Left kidney (tissue), 2 donors: ENCODE measurements around the gene DLAT. TPM values are rescaled to one million over a fixed set of nuclear protein-coding genes. Genes with fewer than 3 reads are reported as not detected.
"Not testable (repeated sequence)": the region's sequence is repeated elsewhere in the genome, so short reads cannot be mapped to it uniquely, and the experiment has no call there.

Source experiments
- DNase-seq: peaks from one replicate; pipeline ENCODE4 v3.0.0-alpha.2; 2013
- polyA plus RNA-seq: library from polyadenylated mRNA; unstranded; fragments of 120-200 nt; gene quantifications from one replicate; pipeline ENCODE4 v1.2.1, GENCODE V29; 2013; ENCODE audit not compliant: insufficient read length

The DLAT gene
- polyA plus RNA-seq, 1 donor = 54.1 TPM

GRCh38 chr11:112046647-112047046 lies 21.4 kb downstream of the DLAT start:
- DNase-seq = not testable (repeated sequence)

GRCh38 chr11:112048256-112048655 lies 23.0 kb downstream of the DLAT start:
- not testable (repeated sequence) for DNase-seq

- no peak for DNase-seq
Measured at GRCh38 chr11:112049777-112050176, 24.6 kb downstream of the DLAT start.

- DNase-seq = no peak
Measured at GRCh38 chr11:112050721-112051120, 25.5 kb downstream of the DLAT start.

GRCh38 chr11:112051768-112052167 lies 26.6 kb downstream of the DLAT start:
- DNase-seq = no peak

GRCh38 chr11:112057170-112057569 lies 32.0 kb downstream of the DLAT start:
- no peak for DNase-seq

GRCh38 chr11:112058103-112058502 lies 32.9 kb downstream of the DLAT start:
- DNase-seq = no peak

GRCh38 chr11:112062923-112063322 lies 37.7 kb downstream of the DLAT start:
- no peak for DNase-seq

GRCh38 chr11:112073941-112074811 lies 49.0 kb downstream of the DLAT start, which contains the start of the genes NKAPD1 and PIH1D2:
TSS of gene NKAPD1 (plus strand) at chr11:112074299. CDS start at chr11:112075575, 1,276 bp downstream.
TSS of gene PIH1D2 (minus strand) at chr11:112074017. CDS start at chr11:112073174, 843 bp downstream.
- peak; percentile 90 for DNase-seq

- no peak for DNase-seq
Measured at GRCh38 chr11:112082729-112083128, 57.5 kb downstream of the DLAT start.

GRCh38 chr11:112085822-112086421 lies 60.7 kb downstream of the DLAT start:
- DNase-seq = peak; percentile 26

- peak; percentile 98 for DNase-seq
Measured at GRCh38 chr11:112086422-112087191, 61.4 kb downstream of the DLAT start, which contains the start of the genes SDHD and TIMM8B. TSS of gene SDHD (plus strand) at chr11:112086873. CDS start at chr11:112086908, 35 bp downstream. TSS of gene TIMM8B (minus strand) at chr11:112086756. CDS start at chr11:112086723, 33 bp downstream.

GRCh38 chr11:112087212-112087611 lies 62.0 kb downstream of the DLAT start:
- DNase-seq = peak; percentile 0

- DNase-seq = not testable (repeated sequence)
Measured at GRCh38 chr11:112095302-112095701, 70.1 kb downstream of the DLAT start.

GRCh38 chr11:112096194-112096593 lies 71.0 kb downstream of the DLAT start:
- no peak for DNase-seq

GRCh38 chr11:112097734-112098528 lies 72.7 kb downstream of the DLAT start:
- DNase-seq = no peak

- no peak for DNase-seq
Measured at GRCh38 chr11:112100462-112100861, 75.3 kb downstream of the DLAT start.

GRCh38 chr11:112103446-112103845 lies 78.2 kb downstream of the DLAT start:
- no peak for DNase-seq

- no peak for DNase-seq
Measured at GRCh38 chr11:112106070-112106469, 80.9 kb downstream of the DLAT start.
